ENCODE data around the gene C1QTNF5.

- TF ChIP-seq CTCF (IDR thresholded peaks at IDR 0.05), result no peak
- TF ChIP-seq EP300 (IDR thresholded peaks at IDR 0.05), result no peak
Measured at GRCh38 chr11:119324189-119324588, 16.5 kb downstream of the C1QTNF5 start.
